HG02759 (cell line): ENCODE data around the gene RWDD3.

ENCODE experiments used
- ATAC-seq: cut with Tn5 transposase; IDR thresholded peaks from one replicate; pipeline ENCODE4 v1.9.1; 2021; ENCODE audit warnings: mild to moderate bottlenecking, moderate library complexity; ENCODE audit not compliant: unreplicated experiment

RWDD3 gene

GRCh38 chr1:95229706-95230105 lies 4.3 kb upstream of the RWDD3 start:
- ATAC-seq = no peak

GRCh38 chr1:95230256-95230655 lies 3.8 kb upstream of the RWDD3 start:
- ATAC-seq = no peak

- no peak for ATAC-seq
These were observed 3.2 kb upstream of the RWDD3 start for GRCh38 chr1:95230768-95231191.

GRCh38 chr1:95232646-95233318 lies 1.2 kb upstream of the RWDD3 start:
- ATAC-seq = no peak

- no peak for ATAC-seq
These were observed 682 bp upstream of the RWDD3 start for GRCh38 chr1:95233319-95233736.

GRCh38 chr1:95236784-95237575 lies 3.0 kb downstream of the RWDD3 start:
- no peak for ATAC-seq

GRCh38 chr1:95237981-95238703 lies 4.1 kb downstream of the RWDD3 start:
- ATAC-seq = no peak

GRCh38 chr1:95245029-95245428 lies 11.0 kb downstream of the RWDD3 start:
- ATAC-seq = no peak

- no peak for ATAC-seq
These were observed 12.5 kb downstream of the RWDD3 start for GRCh38 chr1:95246511-95246910.

GRCh38 chr1:95247607-95248006 lies 13.6 kb downstream of the RWDD3 start:
- no peak for ATAC-seq

GRCh38 chr1:95249916-95250315 lies 15.9 kb downstream of the RWDD3 start:
- ATAC-seq = no peak

GRCh38 chr1:95252422-95252821 lies 18.4 kb downstream of the RWDD3 start:
- no peak for ATAC-seq

- no peak for ATAC-seq
These were observed 20.9 kb downstream of the RWDD3 start for GRCh38 chr1:95254959-95255358.

GRCh38 chr1:95255826-95256225 lies 21.8 kb downstream of the RWDD3 start:
- ATAC-seq = no peak

- no peak for ATAC-seq
These were observed 23.7 kb downstream of the RWDD3 start for GRCh38 chr1:95257758-95258157.

GRCh38 chr1:95259245-95259644 lies 25.2 kb downstream of the RWDD3 start:
- no peak for ATAC-seq

GRCh38 chr1:95262913-95263312 lies 28.9 kb downstream of the RWDD3 start:
- ATAC-seq = no peak

- ATAC-seq = no peak
These were observed 29.4 kb downstream of the RWDD3 start for GRCh38 chr1:95263450-95263849.

- ATAC-seq = no peak
These were observed 31.1 kb downstream of the RWDD3 start for GRCh38 chr1:95265106-95265505.

GRCh38 chr1:95276429-95276828 lies 42.4 kb downstream of the RWDD3 start:
- ATAC-seq = no peak

GRCh38 chr1:95278173-95279006 lies 44.4 kb downstream of the RWDD3 start:
- peak; percentile 85 for ATAC-seq
